H1 (cell line): ENCODE data around the gene SCG5. TPM values are rescaled to one million over a fixed set of nuclear protein-coding genes. Genes with fewer than 3 reads are reported as not detected.

Experiments used
- CTCF ChIA-PET: fragments of 300-600 bp; sonication (Branson Sonifier 250); formaldehyde crosslinking; loops from one replicate; lab custom pipeline; 2021; ENCODE audit not compliant: partially characterized antibody; lab: Charles Lee
- POLR2A ChIA-PET: fragments of 300-600 bp; sonication (Branson Sonifier 250); formaldehyde crosslinking; loops from one replicate; lab custom pipeline; 2021; ENCODE audit warnings: inconsistent platforms; ENCODE audit not compliant: partially characterized antibody; lab: Charles Lee
- DNase-seq, 2 experiments: peaks; one replicate each; pipeline versions ENCODE4 v3.0.0 to v3.0.0-alpha.2; 2010 to 2022; ENCODE audit warnings: low spot score in 2 of 2, low read depth in 1 of 2, mixed read lengths in 1 of 2
- FAIRE-seq: peaks from 2 replicates; lab custom pipeline; 2011; peaks lifted over from hg19 to GRCh38; lab: Jason Lieb, UNC
- H2AFZ ChIP-seq: 2 replicates; pipeline ENCODE4 v1.8.1; 2012; ENCODE audit warnings: low read length, inconsistent platforms
- H2AK5ac ChIP-seq: 2 replicates; pipeline ENCODE4 v1.6.1; 2013; ENCODE audit warnings: low read depth, low read length
- H2BK120ac ChIP-seq: replicated peaks from 2 replicates; pipeline ENCODE3; 2013; ENCODE audit warnings: low read depth, low read length, inconsistent platforms
- H2BK12ac ChIP-seq: 2 replicates; pipeline ENCODE4 v1.6.1; 2013; ENCODE audit warnings: low read depth, low read length
- H2BK15ac ChIP-seq: 2 replicates; pipeline ENCODE4 v1.6.1; 2013; ENCODE audit warnings: low read length
- H2BK20ac ChIP-seq: 2 replicates; pipeline ENCODE4 v1.6.1; 2013; ENCODE audit warnings: low read length
- H2BK5ac ChIP-seq: 2 replicates; pipeline ENCODE4 v1.6.1; 2013; ENCODE audit warnings: low read depth, low read length
- H3K14ac ChIP-seq: 2 replicates; pipeline ENCODE4 v1.6.1; 2013; ENCODE audit warnings: inconsistent platforms; ENCODE audit not compliant: insufficient read length
- H3K18ac ChIP-seq: 2 replicates; pipeline ENCODE4 v1.6.1; 2013; ENCODE audit warnings: low read length; ENCODE audit errors: extremely low read depth
- H3K23ac ChIP-seq: 2 replicates; pipeline ENCODE4 v1.6.1; 2013; ENCODE audit warnings: inconsistent platforms; ENCODE audit not compliant: insufficient read length
- H3K23me2 ChIP-seq: 2 replicates; pipeline ENCODE4 v1.6.1; 2013; ENCODE audit warnings: low read depth, low read length
- H3K27ac ChIP-seq: 2 replicates; pipeline ENCODE4 v1.6.1; 2011; ENCODE audit warnings: low read depth, low read length, inconsistent platforms
- H3K27me3 ChIP-seq, 4 experiments: replicated peaks in 1 of 4; 1 replicate in 1 of 4; 2 replicates in 3 of 4; pipeline versions ENCODE4 v1.6.1 to v1.8.1; 2011 to 2013; ENCODE audit warnings: low read length in 3 of 4, mild to moderate bottlenecking in 3 of 4, inconsistent platforms in 2 of 4, mixed read lengths in 2 of 4, moderate library complexity in 1 of 4; ENCODE audit not compliant: control insufficient read depth in 3 of 4, insufficient read depth in 3 of 4; ENCODE audit errors: extremely low read depth in 1 of 4
- H3K36me3 ChIP-seq, 4 experiments: 2 replicates each; pipeline versions ENCODE4 v1.6.1 to v1.8.1; 2011 to 2013; ENCODE audit warnings: mild to moderate bottlenecking in 4 of 4, low read length in 3 of 4, moderate library complexity in 2 of 4, control low read depth in 1 of 4, inconsistent platforms in 1 of 4; ENCODE audit not compliant: insufficient read depth in 4 of 4, control insufficient read depth in 2 of 4
- H3K4ac ChIP-seq: replicated peaks from 2 replicates; pipeline ENCODE3; 2013; ENCODE audit warnings: low read length, low read depth, mixed read lengths, inconsistent platforms; ENCODE audit not compliant: insufficient read length
- H3K4me1 ChIP-seq, 4 experiments: replicated peaks in 1 of 4; 1 replicate in 1 of 4; 2 replicates in 3 of 4; pipeline versions ENCODE4 v1.6.1 to v1.8.1; 2011 to 2013; ENCODE audit warnings: low read length in 3 of 4, inconsistent platforms in 2 of 4, mixed read lengths in 1 of 4; ENCODE audit not compliant: insufficient read depth in 4 of 4, control insufficient read depth in 3 of 4
- H3K4me2 ChIP-seq, 2 experiments: 2 replicates each; pipeline versions ENCODE4 v1.6.1 to v1.8.1; 2011 to 2013; ENCODE audit warnings: low read depth in 2 of 2, low read length in 2 of 2, control low read depth in 1 of 2, inconsistent platforms in 1 of 2, mild to moderate bottlenecking in 1 of 2; ENCODE audit not compliant: insufficient read depth in 1 of 2
- H3K4me3 ChIP-seq, 4 experiments: fragments of 200-600, 300-600 bp in 1 of 4; sonication (generic), shearing (Covaris generic), sonication (Bioruptor Twin) in 1 of 4; 2 replicates each; pipeline versions ENCODE4 v1.5.1 to v1.8.1; 2011 to 2016; ENCODE audit warnings: low read length in 4 of 4, low read depth in 3 of 4, control low read depth in 2 of 4, inconsistent platforms in 2 of 4, mild to moderate bottlenecking in 2 of 4, mixed read lengths in 1 of 4, moderate library complexity in 1 of 4; ENCODE audit not compliant: insufficient read depth in 2 of 4; ENCODE audit errors: extremely low read depth in 1 of 4
- H3K56ac ChIP-seq: replicated peaks from 2 replicates; pipeline ENCODE3; 2013; ENCODE audit warnings: low read depth, mild to moderate bottlenecking, mixed read lengths, low read length, inconsistent platforms; ENCODE audit not compliant: insufficient read length
- H3K79me1 ChIP-seq: 2 replicates; pipeline ENCODE4 v1.6.1; 2013; ENCODE audit warnings: low read depth, low read length, control low read depth
- H3K79me2 ChIP-seq, 2 experiments: 2 replicates each; pipeline versions ENCODE4 v1.6.1 to v1.8.1; 2012 to 2013; ENCODE audit warnings: low read length in 2 of 2, mild to moderate bottlenecking in 2 of 2, inconsistent platforms in 1 of 2; ENCODE audit not compliant: insufficient read depth in 2 of 2, control insufficient read depth in 1 of 2
- H3K9ac ChIP-seq, 4 experiments: replicated peaks in 1 of 4; 1 replicate in 1 of 4; 2 replicates in 3 of 4; pipeline versions ENCODE4 v1.6.1 to v1.8.1; 2011 to 2013; ENCODE audit warnings: low read depth in 3 of 4, low read length in 3 of 4, control low read depth in 2 of 4, mild to moderate bottlenecking in 2 of 4, moderate library complexity in 2 of 4, inconsistent platforms in 1 of 4; ENCODE audit errors: extremely low read depth in 1 of 4
- H3K9me3 ChIP-seq, 2 experiments: 2 replicates each; pipeline versions ENCODE4 v1.6.1 to v1.8.1; 2012 to 2013; ENCODE audit warnings: mild to moderate bottlenecking in 2 of 2, moderate library complexity in 2 of 2, control low read depth in 1 of 2, inconsistent platforms in 1 of 2, low read depth in 1 of 2, low read length in 1 of 2, mixed read lengths in 1 of 2; ENCODE audit not compliant: insufficient read depth in 2 of 2
- H4K20me1 ChIP-seq, 2 experiments: replicated peaks in 1 of 2; 2 replicates each; pipeline versions ENCODE3 to v1.8.1; 2011 to 2013; ENCODE audit warnings: inconsistent platforms in 2 of 2, low read length in 2 of 2, mild to moderate bottlenecking in 1 of 2; ENCODE audit not compliant: insufficient read depth in 2 of 2, control insufficient read depth in 1 of 2
- H4K5ac ChIP-seq: 2 replicates; pipeline ENCODE4 v1.6.1; 2013; ENCODE audit warnings: low read length, low read depth, mixed read lengths, inconsistent platforms; ENCODE audit not compliant: insufficient read length
- H4K8ac ChIP-seq: 2 replicates; pipeline ENCODE4 v1.8.0; 2013; ENCODE audit warnings: mild to moderate bottlenecking, moderate library complexity, low read length, inconsistent platforms; ENCODE audit not compliant: insufficient read depth; ENCODE audit errors: extremely low read depth
- H4K91ac ChIP-seq: replicated peaks from 2 replicates; pipeline ENCODE3; 2013; ENCODE audit warnings: low read length, mixed read lengths, inconsistent platforms; ENCODE audit not compliant: insufficient read length
- EZH2 ChIP-seq: fragments of 200-600 bp; sonication (generic); IDR thresholded peaks from 2 replicates; pipeline ENCODE4 v1.7.1; 2012; ENCODE audit warnings: low read depth, mild to moderate bottlenecking, moderate library complexity, low read length, inconsistent platforms; ENCODE audit not compliant: severe bottlenecking
- HDAC2 ChIP-seq, 2 experiments: fragments of 300-600 bp in 1 of 2; sonication (generic) in 1 of 2; IDR thresholded peaks; 2 replicates each; pipeline ENCODE4 v1.6.1; 2011 to 2012; ENCODE audit warnings: low read depth in 2 of 2, low read length in 2 of 2, mild to moderate bottlenecking in 2 of 2, moderate library complexity in 2 of 2, borderline replicate concordance in 1 of 2, inconsistent platforms in 1 of 2
- RBBP5 ChIP-seq: IDR thresholded peaks from 2 replicates; pipeline ENCODE4 v1.7.1; 2012; ENCODE audit warnings: low read depth, mild to moderate bottlenecking, inconsistent platforms, low read length, moderate library complexity, borderline replicate concordance
- SAP30 ChIP-seq: fragments of 300-600 bp; sonication (generic); IDR thresholded peaks from 2 replicates; pipeline ENCODE4 v1.7.1; 2012; ENCODE audit warnings: low read length, moderate library complexity, mild to moderate bottlenecking, inconsistent platforms; ENCODE audit not compliant: insufficient read depth, insufficient replicate concordance
- WGBS, 2 experiments: shearing (Covaris generic) in 1 of 2; methylation state at CpG; one replicate each; pipeline versions ENCODE4 v1.1.6 to v1.1.7; 2013 to 2015; ENCODE audit warnings: low lambda C conversion rate in 2 of 2, mixed read lengths in 2 of 2, inconsistent platforms in 1 of 2, low coverage in 1 of 2, missing lambda C conversion rate in 1 of 2; ENCODE audit not compliant: insufficient replicate concordance in 2 of 2, insufficient coverage in 1 of 2, insufficient read length in 1 of 2; ENCODE audit errors: extremely low coverage in 1 of 2, missing lambda C conversion rate in 1 of 2; 5-methylcytosine and 5-hydroxymethylcytosine counted together
- polyA plus RNA-seq, 7 experiments: library from polyadenylated mRNA; depleted of rRNA in 3 of 7; stranded (reverse) in 5 of 7; unstranded in 2 of 7; fragments of >200 nt in 5 of 7; fragments of 200-250 nt in 2 of 7; gene quantifications; 1 replicate in 5 of 7; 2 replicates in 1 of 7; 4 replicates in 1 of 7; pipeline versions ENCODE4 v1.2.1 to v1.2.3, GENCODE V29; 2011 to 2013; ENCODE audit warnings: missing spikeins in 2 of 7, mixed read lengths in 2 of 7
- total RNA-seq: library from RNA; stranded (reverse); fragmentation: NEBNext Ultra II Directional; extraction: Animal tissue kit (Norgen Biotek cat#: 25700); gene quantifications from 2 replicates; pipeline ENCODE4 v1.2.1, GENCODE V29; 2021
- TF ChIP-seq, protein P1 (sequence below): IDR thresholded peaks from 2 replicates; pipeline ENCODE4 v1.6.1; 2011; ENCODE audit warnings: low read length, improper control_type of control experiment
- TF ChIP-seq, protein P2 (sequence below): IDR thresholded peaks from 2 replicates; pipeline ENCODE4 v1.6.1; 2012; ENCODE audit warnings: inconsistent platforms
- TF ChIP-seq, protein P3 (sequence below): IDR thresholded peaks from 2 replicates; pipeline ENCODE4 v1.6.1; 2012; ENCODE audit warnings: inconsistent platforms

Gene SCG5
- total and polyA plus RNA-seq, 2 of the 8 experiments (the other 6 are each of a cell fraction or from before 2014, with no cell fraction given): 18.7 to 19.9 TPM

DNA sequence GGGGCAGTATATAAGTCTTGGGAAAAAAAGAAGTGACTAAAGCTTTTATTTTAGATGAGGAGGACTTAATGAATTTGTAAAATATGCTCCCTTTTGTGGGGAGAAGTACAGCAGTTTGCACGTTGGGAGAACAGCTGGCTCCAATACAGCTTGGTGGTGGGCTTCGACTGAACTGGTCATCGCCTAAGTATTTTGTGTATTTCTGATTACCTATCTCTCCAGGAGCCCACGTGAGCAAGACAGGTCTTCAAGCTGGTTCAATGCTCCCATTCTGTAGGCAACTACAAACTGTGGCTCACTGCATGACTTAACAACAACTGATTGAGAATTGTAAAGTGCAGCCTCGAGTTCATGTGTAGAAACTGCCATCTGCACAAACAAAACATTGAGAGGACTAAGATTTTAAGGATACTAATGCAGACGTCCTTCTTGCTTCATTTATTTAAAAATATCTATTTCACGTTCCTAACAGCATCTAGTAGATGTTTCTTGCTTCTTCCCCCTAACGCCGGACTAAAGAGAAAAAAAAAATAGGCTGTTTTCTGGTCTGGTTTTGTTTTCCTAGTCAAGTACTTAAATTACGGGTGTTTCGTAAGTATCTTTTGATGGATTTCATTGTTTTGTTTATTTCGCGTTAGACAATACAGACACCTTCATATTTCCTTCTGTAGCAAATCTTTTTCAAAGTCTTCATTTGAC lies 74.9 kb downstream of the SCG5 start:
- peak; percentile 13 for FAIRE-seq
- Histone ChIP-seq H3K4me2 (peak overlapping the region; percentile 87 to 99; a peak in 2 of 4 replicates), H3K9me3 (no peaks in the 10 kb centered on the region), H3K4me3 (peak overlapping the region in 3 of 4 experiments; percentile 3 to 64 (median 4); a peak in 4 of 8 replicates), H4K8ac (no peak overlapping the region), H3K27me3 (peaks cover 37 to 63% (median 54%) of the 10 kb centered on the region in 4 experiments), H3K23me2 (peaks cover 17% of the 10 kb centered on the region; the same call in 1 of the 2 replicates), H3K4ac (no peak overlapping the region), H2AFZ (no peak overlapping the region), H3K4me1 (peaks cover 0 to 19% (median 8%) of the 10 kb centered on the region in 4 experiments; a peak in 6 of 7 replicates), H2BK120ac (no peak overlapping the region), H3K56ac (no peak overlapping the region), H2BK12ac (no peak overlapping the region), H2BK5ac (no peak overlapping the region), H3K18ac (no peak overlapping the region), H3K79me1 (no peaks in the 10 kb centered on the region), H3K27ac (no peak overlapping the region), H4K5ac (no peak overlapping the region), H3K23ac (no peak overlapping the region), H2BK20ac (no peak overlapping the region), H3K14ac (no peak overlapping the region), H3K36me3 (no peaks in the 10 kb centered on the region; a peak in 1 of 8 replicates), H4K91ac (no peak overlapping the region), H3K9ac (no peak overlapping the region), H2AK5ac (no peak overlapping the region), H3K79me2 (no peaks in the 10 kb centered on the region), H2BK15ac (no peak overlapping the region), H4K20me1 (peaks cover 0 to 2% of the 10 kb centered on the region in 2 experiments)
- TF ChIP-seq HDAC2 (IDR thresholded peaks at IDR 0.05; ENCODE audit: borderline replicate concordance in 1 of 2, low read depth in 2 of 2, low read length in 2 of 2) (no peak), EZH2 (no peak), SAP30 (no peak), RBBP5 (no peak)
- TF ChIP-seq, protein P1, sequence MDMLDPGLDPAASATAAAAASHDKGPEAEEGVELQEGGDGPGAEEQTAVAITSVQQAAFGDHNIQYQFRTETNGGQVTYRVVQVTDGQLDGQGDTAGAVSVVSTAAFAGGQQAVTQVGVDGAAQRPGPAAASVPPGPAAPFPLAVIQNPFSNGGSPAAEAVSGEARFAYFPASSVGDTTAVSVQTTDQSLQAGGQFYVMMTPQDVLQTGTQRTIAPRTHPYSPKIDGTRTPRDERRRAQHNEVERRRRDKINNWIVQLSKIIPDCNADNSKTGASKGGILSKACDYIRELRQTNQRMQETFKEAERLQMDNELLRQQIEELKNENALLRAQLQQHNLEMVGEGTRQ: no peak
- TF ChIP-seq, protein P2, sequence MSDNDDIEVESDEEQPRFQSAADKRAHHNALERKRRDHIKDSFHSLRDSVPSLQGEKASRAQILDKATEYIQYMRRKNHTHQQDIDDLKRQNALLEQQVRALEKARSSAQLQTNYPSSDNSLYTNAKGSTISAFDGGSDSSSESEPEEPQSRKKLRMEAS: no peak
- TF ChIP-seq, protein P3, sequence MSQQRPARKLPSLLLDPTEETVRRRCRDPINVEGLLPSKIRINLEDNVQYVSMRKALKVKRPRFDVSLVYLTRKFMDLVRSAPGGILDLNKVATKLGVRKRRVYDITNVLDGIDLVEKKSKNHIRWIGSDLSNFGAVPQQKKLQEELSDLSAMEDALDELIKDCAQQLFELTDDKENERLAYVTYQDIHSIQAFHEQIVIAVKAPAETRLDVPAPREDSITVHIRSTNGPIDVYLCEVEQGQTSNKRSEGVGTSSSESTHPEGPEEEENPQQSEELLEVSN: no peak
- DNase-seq: no peak
- POLR2A ChIA-PET: interaction anchor here (1.3 kb wide), 1 partner anchor 13 kb away, joined by 4 read pairs; no protein-coding TSS in a partner anchor
- CTCF ChIA-PET: interaction anchor here (0.6 to 1.1 kb wide), 6 partner anchors 13 to 1331 kb away, joined by 3 to 5 read pairs (median 3); no protein-coding TSS in a partner anchor
- WGBS, 2 experiments: 39% methylated on average over 13 of the region's 13 CpGs; no CpG with 5 or more reads in 1 of the 2 experiments
